GM23338 (cell line): ENCODE data around the gene ULK4.

ENCODE experiments used
- CTCF ChIP-seq, 2 experiments: fragments of 200-600 bp in 1 of 2; sonication (generic) in 1 of 2; conservative IDR thresholded peaks; 2 replicates each; pipeline versions ENCODE4 v1.5.1 to v1.6.1; 2016 to 2017; ENCODE audit warnings: antibody characterized with exemption in 2 of 2, low read depth in 2 of 2, mild to moderate bottlenecking in 2 of 2, moderate library complexity in 1 of 2
- EZH2 ChIP-seq: fragments of 200-600 bp; sonication (generic); IDR thresholded peaks from one replicate; pipeline ENCODE4 v1.8.0; 2017; ENCODE audit warnings: antibody characterized with exemption, mild to moderate bottlenecking, low read depth; ENCODE audit not compliant: unreplicated experiment
- EZH2phosphoT487 ChIP-seq: fragments of 200-600 bp; sonication (generic); IDR thresholded peaks from one replicate; pipeline ENCODE4 v1.8.1; 2018; ENCODE audit warnings: antibody characterized with exemption; ENCODE audit not compliant: unreplicated experiment
- JUNB ChIP-seq: IDR thresholded peaks from one replicate; pipeline ENCODE4 v1.6.1; 2016; ENCODE audit warnings: antibody characterized with exemption; ENCODE audit not compliant: unreplicated experiment
- POLR2AphosphoS5 ChIP-seq: IDR thresholded peaks from 2 replicates; pipeline ENCODE4 v1.6.1; 2016; ENCODE audit warnings: antibody characterized with exemption, low read depth
- ZNF462 ChIP-seq: fragments of 250-450 bp; sonication (Bioruptor Pico); IDR thresholded peaks from 2 replicates; pipeline ENCODE4 v1.5.0; 2020; ENCODE audit warnings: mild to moderate bottlenecking, moderate library complexity
- TF ChIP-seq, protein P1 (sequence below): IDR thresholded peaks from 2 replicates; pipeline ENCODE4 v1.6.1; 2016; ENCODE audit warnings: antibody characterized with exemption

DNA sequence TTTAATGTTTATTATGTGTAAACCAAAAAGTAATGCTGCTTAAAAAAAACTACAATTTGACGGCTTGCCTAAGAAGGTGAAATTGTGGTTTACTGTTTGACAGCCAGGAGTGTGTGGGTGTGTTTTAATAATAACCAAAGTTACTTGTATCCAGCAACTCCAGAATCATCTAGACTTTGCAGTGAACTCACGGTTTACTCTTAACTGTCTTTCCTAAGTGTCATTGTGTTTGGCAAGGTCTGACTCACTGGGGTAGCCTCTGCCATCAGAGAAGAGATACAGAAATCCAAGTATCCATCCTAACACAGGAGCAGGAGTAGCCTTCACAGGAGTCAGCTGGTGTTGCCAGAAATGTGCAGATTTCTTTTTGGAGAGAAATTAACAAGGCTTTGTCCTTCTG, 611.5 kb downstream of the ULK4 start:
- TF ChIP-seq POLR2AphosphoS5 = no peak
- TF ChIP-seq EZH2phosphoT487 = no peak
- TF ChIP-seq CTCF (conservative IDR thresholded peaks at IDR 0.05; ENCODE audit: low read depth in 2 of 2) = no peak
- TF ChIP-seq, protein P1, sequence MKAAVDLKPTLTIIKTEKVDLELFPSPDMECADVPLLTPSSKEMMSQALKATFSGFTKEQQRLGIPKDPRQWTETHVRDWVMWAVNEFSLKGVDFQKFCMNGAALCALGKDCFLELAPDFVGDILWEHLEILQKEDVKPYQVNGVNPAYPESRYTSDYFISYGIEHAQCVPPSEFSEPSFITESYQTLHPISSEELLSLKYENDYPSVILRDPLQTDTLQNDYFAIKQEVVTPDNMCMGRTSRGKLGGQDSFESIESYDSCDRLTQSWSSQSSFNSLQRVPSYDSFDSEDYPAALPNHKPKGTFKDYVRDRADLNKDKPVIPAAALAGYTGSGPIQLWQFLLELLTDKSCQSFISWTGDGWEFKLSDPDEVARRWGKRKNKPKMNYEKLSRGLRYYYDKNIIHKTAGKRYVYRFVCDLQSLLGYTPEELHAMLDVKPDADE = no peak
- no peak for TF ChIP-seq ZNF462 (CRISPR knock-in tag)
- no peak for TF ChIP-seq EZH2
- TF ChIP-seq JUNB = no peak
